GM18520 (cell line): ENCODE results near the gene BLTP1.

ENCODE experiments used
- ATAC-seq: cut with Tn5 transposase; IDR thresholded peaks from one replicate; pipeline ENCODE4 v1.9.1; 2021; ENCODE audit not compliant: unreplicated experiment

The BLTP1 gene

DNA sequence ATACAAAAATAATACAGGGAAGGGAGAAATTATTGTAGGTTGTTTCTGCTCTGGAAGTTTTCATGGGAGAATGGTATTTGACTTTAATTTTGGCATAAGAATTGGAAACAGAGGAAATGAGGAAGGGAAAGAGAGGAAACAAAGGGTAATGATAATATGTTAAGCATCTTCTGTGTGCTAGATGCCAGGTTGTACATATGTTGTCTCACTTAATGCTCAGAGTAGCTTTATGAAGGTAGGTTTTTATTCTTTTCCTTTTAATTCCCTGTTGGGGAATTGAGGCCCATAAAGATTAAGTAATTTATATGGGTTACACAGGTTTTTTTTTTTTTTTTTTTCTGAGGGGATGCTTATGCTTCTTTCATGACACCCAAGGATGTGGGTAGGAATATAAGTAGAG is 19.2 kb downstream of the BLTP1 start:
- ATAC-seq = no peak

DNA sequence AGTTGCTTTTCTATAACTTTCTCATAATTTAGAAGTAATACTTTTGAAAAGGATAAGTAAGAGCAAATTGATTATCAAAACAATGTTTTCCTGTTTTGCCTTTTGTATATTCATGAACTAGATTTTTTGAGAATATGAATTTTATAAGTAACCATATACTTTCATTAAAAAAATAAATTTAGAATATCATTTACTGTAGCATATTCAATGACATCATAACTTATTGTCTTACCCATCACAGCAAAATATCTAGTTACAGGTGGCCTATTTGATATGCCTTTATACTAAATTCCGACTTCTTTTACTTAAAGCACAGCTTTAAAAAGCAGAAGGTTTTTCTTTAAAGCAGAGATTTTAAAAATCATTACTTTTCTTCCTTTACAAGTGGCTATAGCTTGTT is 20.1 kb downstream of the BLTP1 start:
- no peak for ATAC-seq

DNA sequence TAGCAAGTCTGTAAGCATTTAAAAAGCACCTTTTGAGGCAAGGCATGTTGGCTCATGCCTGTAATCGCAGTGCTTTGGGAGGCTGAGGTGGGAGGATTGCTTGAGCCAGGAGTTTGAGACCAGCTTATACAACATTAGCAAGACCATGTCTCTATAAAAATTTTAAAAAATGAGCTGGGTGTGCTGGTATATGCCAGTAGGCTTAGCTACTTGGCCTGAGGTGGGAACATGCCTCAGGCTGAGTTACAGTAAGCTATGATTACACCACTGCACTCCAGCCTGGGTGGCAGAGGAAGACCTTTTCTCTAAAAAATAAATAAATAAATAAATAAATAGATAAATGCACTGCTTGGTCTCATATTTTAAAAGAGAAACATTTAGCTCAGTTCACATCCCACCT is 26.8 kb downstream of the BLTP1 start:
- no peak for ATAC-seq

DNA sequence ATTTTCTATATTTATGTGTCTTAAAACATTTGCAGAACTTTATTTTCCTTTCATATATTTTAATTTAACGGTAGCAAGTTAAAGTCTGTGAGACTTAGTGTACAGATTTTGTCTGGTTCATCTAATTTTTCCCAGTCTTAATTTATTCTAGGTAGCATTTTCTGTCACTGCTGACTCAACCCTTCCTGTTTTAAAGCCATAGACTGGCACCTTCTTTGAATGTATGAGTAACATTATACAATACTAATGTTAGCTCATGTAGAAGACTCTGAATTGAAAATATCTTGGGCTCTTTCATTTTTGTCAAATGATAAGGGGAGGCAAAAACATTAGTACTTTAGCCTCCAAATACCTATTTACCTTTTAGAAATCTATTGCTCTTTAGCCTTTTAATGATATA is 43.6 kb downstream of the BLTP1 start:
- ATAC-seq = no peak
